PC-9 (cell line): ENCODE results near the gene AKAP13. TPM values are rescaled to one million over a fixed set of nuclear protein-coding genes. Genes with fewer than 3 reads are reported as not detected.

Experiments used
- BruUV-seq: library from RNA; stranded (reverse); fragments of 400-500 nt; replicated peaks from 2 replicates; lab custom pipeline; 2021; lab: Mats Ljungman, UMichigan
- CTCF ChIA-PET: fragments of 300-600 bp; sonication (Branson Sonifier 250); formaldehyde crosslinking; loops from one replicate; lab custom pipeline; 2022; ENCODE audit warnings: antibody characterized with exemption; lab: Charles Lee
- POLR2A ChIA-PET: fragments of 300-600 bp; sonication (Branson Sonifier 250); formaldehyde crosslinking; loops from one replicate; lab custom pipeline; 2022; ENCODE audit warnings: antibody characterized with exemption; ENCODE audit not compliant: unreplicated experiment; lab: Charles Lee
- DNase-seq, 2 experiments: peaks; one replicate each; pipeline versions ENCODE4 v3.0.0 to v3.0.0-alpha.2; 2015 to 2022; ENCODE audit warnings: mixed read lengths in 1 of 2
- H2AFZ ChIP-seq: fragments of 200-600 bp; sonication (generic); 2 replicates; pipeline ENCODE4 v1.8.1; 2017; ENCODE audit warnings: antibody characterized with exemption
- H3F3A ChIP-seq: fragments of 200-600 bp; sonication (generic); 2 replicates; pipeline ENCODE4 v1.8.1; 2017; ENCODE audit warnings: antibody characterized with exemption, mild to moderate bottlenecking, low read depth; ENCODE audit not compliant: insufficient read depth
- H3K27ac ChIP-seq: fragments of 200-600 bp; sonication (generic); 2 replicates; pipeline ENCODE4 v1.6.1; 2016; ENCODE audit warnings: mixed run types
- H3K27me3 ChIP-seq: fragments of 200-600 bp; sonication (generic); 2 replicates; pipeline ENCODE4 v1.6.1; 2016; ENCODE audit warnings: low read depth, mixed run types; ENCODE audit not compliant: insufficient read depth
- H3K36me3 ChIP-seq: fragments of 200-600 bp; sonication (generic); 2 replicates; pipeline ENCODE4 v1.6.1; 2016; ENCODE audit warnings: low read depth, mixed run types
- H3K4me1 ChIP-seq: fragments of 200-600 bp; sonication (generic); replicated peaks from 2 replicates; pipeline ENCODE4 v1.6.1; 2016; ENCODE audit warnings: mixed run types; ENCODE audit not compliant: insufficient read depth
- H3K4me2 ChIP-seq: fragments of 200-600 bp; sonication (generic); 2 replicates; pipeline ENCODE4 v1.6.1; 2017; ENCODE audit warnings: mixed run types
- H3K4me3 ChIP-seq: fragments of 200-600 bp; sonication (generic); 2 replicates; pipeline ENCODE4 v1.6.1; 2016; ENCODE audit warnings: mixed run types
- H3K79me2 ChIP-seq: fragments of 200-600 bp; sonication (generic); 2 replicates; pipeline ENCODE4 v1.6.1; 2017; ENCODE audit warnings: low read depth, mixed run types
- H3K9me2 ChIP-seq: fragments of 200-600 bp; sonication (generic); 2 replicates; pipeline ENCODE4 v1.8.1; 2017; ENCODE audit warnings: mild to moderate bottlenecking; ENCODE audit not compliant: insufficient read depth
- H3K9me3 ChIP-seq: fragments of 200-600 bp; sonication (generic); 2 replicates; pipeline ENCODE4 v1.8.1; 2016; ENCODE audit warnings: low read depth; ENCODE audit not compliant: insufficient read depth
- H4K20me1 ChIP-seq: fragments of 200-600 bp; sonication (generic); 2 replicates; pipeline ENCODE4 v1.8.1; 2017; ENCODE audit not compliant: insufficient read depth
- EZH2 ChIP-seq: fragments of 200-600 bp; sonication (generic); IDR thresholded peaks from 2 replicates; pipeline ENCODE4 v1.8.0; 2017; ENCODE audit warnings: antibody characterized with exemption, low read depth
- intact Hi-C: fragments of 100-400 bp; cut with micrococcal nuclease; formaldehyde crosslinking; loops from one replicate; pipeline ENCODE4 v1.10.0; 2022; ENCODE audit not compliant: unreplicated experiment
- total RNA-seq: library from RNA; stranded (reverse); gene quantifications from 2 replicates; pipeline ENCODE4 v1.2.3, GENCODE V29; 2021
- TF ChIP-seq, protein P1 (sequence below): fragments of 200-600 bp; sonication (generic); conservative IDR thresholded peaks from 2 replicates; pipeline ENCODE4 v1.6.1; 2017; ENCODE audit warnings: mixed run types, antibody characterized with exemption, mild to moderate bottlenecking, moderate library complexity

AKAP13 gene
- total RNA-seq, 1 experiment from 2014 or later, result 82.5 TPM

DNA sequence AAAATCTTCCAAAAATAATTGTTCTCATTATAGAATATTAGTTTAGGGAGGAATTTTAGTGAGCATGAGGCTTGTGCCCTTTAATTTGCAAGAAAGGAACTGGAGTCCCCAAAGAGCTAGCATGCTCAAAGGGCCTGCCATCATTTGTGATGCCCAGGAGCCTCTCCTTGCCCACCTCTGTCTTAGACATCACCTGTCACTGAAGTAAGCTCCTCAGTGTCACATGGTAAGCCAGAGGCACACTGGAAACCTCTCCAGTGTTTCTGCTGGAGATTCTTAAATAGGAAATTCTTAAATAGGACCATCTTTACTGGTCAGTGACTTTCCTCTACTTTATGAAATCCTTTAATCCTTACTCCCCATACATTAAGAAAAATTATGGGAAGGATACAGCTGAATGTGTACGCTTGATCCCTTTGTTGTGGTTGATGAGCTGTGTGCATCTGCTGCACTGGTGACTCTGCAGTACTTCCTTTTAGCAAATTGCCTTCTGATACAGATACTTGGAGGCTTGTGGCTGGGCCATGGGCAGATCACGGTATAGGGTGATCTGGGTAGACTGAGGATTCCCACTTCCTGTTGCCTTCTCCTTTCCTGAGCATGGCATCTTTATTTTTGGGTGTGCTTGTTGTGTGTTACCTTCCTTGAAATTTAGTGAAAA, 216.9 kb downstream of the AKAP13 start:
- no TSS peak for BruUV-seq

DNA sequence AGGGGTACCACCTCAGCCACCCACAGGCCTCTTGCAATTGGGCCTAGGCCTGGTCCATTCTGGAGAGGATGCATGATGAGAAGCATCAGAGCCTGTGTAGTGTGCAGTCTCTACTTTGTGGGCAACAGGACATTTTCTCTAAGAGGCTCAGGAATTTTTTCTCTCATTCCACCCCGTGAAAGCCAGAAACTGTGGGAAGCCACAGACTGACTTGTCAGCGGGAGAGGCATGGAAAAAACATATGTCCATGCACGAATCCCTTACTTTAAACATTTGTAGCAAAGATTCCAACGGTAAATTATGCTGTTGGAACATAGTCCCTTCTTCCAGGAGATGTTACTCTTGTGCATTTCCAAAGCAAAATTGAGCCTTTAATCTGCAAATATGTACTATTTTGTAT, 217.8 kb downstream of the AKAP13 start:
- H3K4me2 ChIP-seq, result no peak overlapping the region
- CTCF ChIA-PET, result no interaction called here
- H3K36me3 ChIP-seq, result no peaks in the 10 kb centered on the region
- H3F3A ChIP-seq, result peaks cover 4% of the 10 kb centered on the region; the same call in 1 of the 2 replicates
- no peaks in the 10 kb centered on the region for H3K27me3 ChIP-seq
- H3K4me1 ChIP-seq, result no peaks in the 10 kb centered on the region
- no TSS peak for BruUV-seq
- H3K9me3 ChIP-seq, result no peaks in the 10 kb centered on the region
- no peak overlapping the region for H2AFZ ChIP-seq
- no peak overlapping the region for H3K4me3 ChIP-seq
- no peaks in the 10 kb centered on the region for H3K9me2 ChIP-seq
- POLR2A ChIA-PET, result no interaction called here
- H3K79me2 ChIP-seq, result peaks cover 21% of the 10 kb centered on the region
- no peak overlapping the region for H3K27ac ChIP-seq
- intact Hi-C loops, result no loop called here
- TF ChIP-seq EZH2, result no peak
- TF ChIP-seq, protein P1, sequence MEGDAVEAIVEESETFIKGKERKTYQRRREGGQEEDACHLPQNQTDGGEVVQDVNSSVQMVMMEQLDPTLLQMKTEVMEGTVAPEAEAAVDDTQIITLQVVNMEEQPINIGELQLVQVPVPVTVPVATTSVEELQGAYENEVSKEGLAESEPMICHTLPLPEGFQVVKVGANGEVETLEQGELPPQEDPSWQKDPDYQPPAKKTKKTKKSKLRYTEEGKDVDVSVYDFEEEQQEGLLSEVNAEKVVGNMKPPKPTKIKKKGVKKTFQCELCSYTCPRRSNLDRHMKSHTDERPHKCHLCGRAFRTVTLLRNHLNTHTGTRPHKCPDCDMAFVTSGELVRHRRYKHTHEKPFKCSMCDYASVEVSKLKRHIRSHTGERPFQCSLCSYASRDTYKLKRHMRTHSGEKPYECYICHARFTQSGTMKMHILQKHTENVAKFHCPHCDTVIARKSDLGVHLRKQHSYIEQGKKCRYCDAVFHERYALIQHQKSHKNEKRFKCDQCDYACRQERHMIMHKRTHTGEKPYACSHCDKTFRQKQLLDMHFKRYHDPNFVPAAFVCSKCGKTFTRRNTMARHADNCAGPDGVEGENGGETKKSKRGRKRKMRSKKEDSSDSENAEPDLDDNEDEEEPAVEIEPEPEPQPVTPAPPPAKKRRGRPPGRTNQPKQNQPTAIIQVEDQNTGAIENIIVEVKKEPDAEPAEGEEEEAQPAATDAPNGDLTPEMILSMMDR, result no peak
- H4K20me1 ChIP-seq, result no peaks in the 10 kb centered on the region; the same call in 1 of the 2 replicates
- no peak for DNase-seq

More for the DNA sequence above, 216.9 kb downstream of the AKAP13 start:
- no peak overlapping the region for H3K27ac ChIP-seq
- peaks cover 13% of the 10 kb centered on the region for H3F3A ChIP-seq
- POLR2A ChIA-PET, result no interaction called here
- no peaks in the 10 kb centered on the region for H3K36me3 ChIP-seq
- H3K9me3 ChIP-seq, result no peaks in the 10 kb centered on the region
- intact Hi-C loops, result no loop called here
- DNase-seq, result no peak
- CTCF ChIA-PET, result no interaction called here
- H3K4me2 ChIP-seq, result no peak overlapping the region
- peaks cover 8% of the 10 kb centered on the region for H3K4me1 ChIP-seq
- no peak overlapping the region for H2AFZ ChIP-seq
- no peak for TF ChIP-seq EZH2
- TF ChIP-seq, protein P1, result no peak
- no peaks in the 10 kb centered on the region; the same call in 1 of the 2 replicates for H4K20me1 ChIP-seq
- no peak overlapping the region for H3K4me3 ChIP-seq
- no peaks in the 10 kb centered on the region for H3K27me3 ChIP-seq
- no peaks in the 10 kb centered on the region for H3K9me2 ChIP-seq
- H3K79me2 ChIP-seq, result peaks cover 29% of the 10 kb centered on the region

DNA sequence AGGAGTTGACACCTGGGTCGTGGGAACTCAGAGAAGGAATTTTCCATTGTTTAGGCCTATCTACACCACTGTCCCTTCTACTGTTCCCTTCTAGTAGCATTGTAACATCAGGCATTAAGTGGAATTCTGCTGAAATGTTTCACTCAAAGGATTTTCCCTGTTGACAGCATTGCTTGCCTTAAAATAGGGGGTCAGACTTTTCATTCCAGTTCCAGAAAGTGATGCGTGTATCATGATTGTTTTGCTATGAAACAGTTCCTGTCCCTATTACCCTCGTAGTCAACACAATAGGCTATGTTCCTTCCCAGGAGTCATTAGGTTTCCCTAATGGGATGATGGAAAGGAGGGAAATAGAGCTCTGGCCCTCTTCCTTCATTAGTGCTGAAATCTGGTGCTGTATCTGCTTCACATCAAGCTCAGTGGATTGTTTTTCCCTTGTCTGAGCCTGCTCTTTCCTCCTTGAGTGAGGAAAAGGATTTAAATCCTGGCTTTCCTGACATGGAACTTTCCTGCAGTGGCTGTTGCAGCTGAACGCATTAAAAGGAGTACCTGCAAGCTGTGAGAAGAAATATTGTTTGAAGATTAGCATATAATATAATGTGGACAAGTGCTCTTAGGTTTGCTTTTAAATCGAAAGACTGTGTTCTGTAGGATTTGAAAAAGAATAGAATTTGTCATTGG, 218.5 kb downstream of the AKAP13 start:
- H3K9me3 ChIP-seq, result no peaks in the 10 kb centered on the region
- H3K79me2 ChIP-seq, result peaks cover 15% of the 10 kb centered on the region
- ChIA-PET CTCF (no interaction called here), POLR2A (no interaction called here)
- no peaks in the 10 kb centered on the region for H3K4me1 ChIP-seq
- no peaks in the 10 kb centered on the region for H3K36me3 ChIP-seq
- TF ChIP-seq, protein P1, result no peak
- no peak for TF ChIP-seq EZH2
- no peak for DNase-seq
- H2AFZ ChIP-seq, result no peak overlapping the region
- H3K27me3 ChIP-seq, result no peaks in the 10 kb centered on the region
- no peaks in the 10 kb centered on the region; the same call in 1 of the 2 replicates for H4K20me1 ChIP-seq
- intact Hi-C loops, result no loop called here
- H3F3A ChIP-seq, result 0 out of 2 replicates have a peak, but pooled peaks cover 4% of the 10 kb centered on the region
- no peak overlapping the region for H3K4me3 ChIP-seq
- H3K9me2 ChIP-seq, result no peaks in the 10 kb centered on the region
- no peak overlapping the region for H3K27ac ChIP-seq
- no TSS peak for BruUV-seq
- H3K4me2 ChIP-seq, result no peak overlapping the region
